ENCODE data around the gene BPIFB6.

- no peak for TF ChIP-seq POLR2A (IDR thresholded peaks at IDR 0.05; ENCODE audit: low read depth, low read length)
- TF ChIP-seq CTCF (conservative IDR thresholded peaks at IDR 0.05; ENCODE audit: low read depth, low read length), result no peak
- TF ChIP-seq FOS (IDR thresholded peaks at IDR 0.05; ENCODE audit: low read depth, low read length), result no peak
- TF ChIP-seq USF2 (IDR thresholded peaks at IDR 0.05; ENCODE audit: low read depth, low read length), result no peak
- no peak for TF ChIP-seq RFX5 (IDR thresholded peaks at IDR 0.05; ENCODE audit: low read depth, low read length)
- no peak for TF ChIP-seq MAZ (IDR thresholded peaks at IDR 0.05; ENCODE audit: borderline replicate concordance, low read depth, low read length)
- TF ChIP-seq RAD21 (IDR thresholded peaks at IDR 0.05; ENCODE audit: low read length), result no peak
- no peak for TF ChIP-seq ELK1 (IDR thresholded peaks at IDR 0.05; ENCODE audit: borderline replicate concordance, low read depth, low read length)
- TF ChIP-seq BHLHE40 (IDR thresholded peaks at IDR 0.05; ENCODE audit: low read depth, low read length), result no peak
- TF ChIP-seq MXI1 (IDR thresholded peaks at IDR 0.05; ENCODE audit: borderline replicate concordance, low read depth, low read length), result no peak
These were observed 59.7 kb downstream of the BPIFB6 start for GRCh38 chr20:33091147-33091546.

Measured in IMR-90 (cell line).